NCI-H226 (cell line): ENCODE data around the gene GRK1.

Experiments
- DNase-seq: peaks from one replicate; pipeline ENCODE4 v3.0.0-alpha.2; 2015

The GRK1 gene

GRCh38 chr13:113783200-113783881, 116.3 kb downstream of the GRK1 start:
- DNase-seq = no peak

- no peak for DNase-seq
These were observed 117.1 kb downstream of the GRK1 start for GRCh38 chr13:113783966-113784644.

- DNase-seq = no peak
These were observed 117.6 kb downstream of the GRK1 start for GRCh38 chr13:113784645-113785024.

DNA sequence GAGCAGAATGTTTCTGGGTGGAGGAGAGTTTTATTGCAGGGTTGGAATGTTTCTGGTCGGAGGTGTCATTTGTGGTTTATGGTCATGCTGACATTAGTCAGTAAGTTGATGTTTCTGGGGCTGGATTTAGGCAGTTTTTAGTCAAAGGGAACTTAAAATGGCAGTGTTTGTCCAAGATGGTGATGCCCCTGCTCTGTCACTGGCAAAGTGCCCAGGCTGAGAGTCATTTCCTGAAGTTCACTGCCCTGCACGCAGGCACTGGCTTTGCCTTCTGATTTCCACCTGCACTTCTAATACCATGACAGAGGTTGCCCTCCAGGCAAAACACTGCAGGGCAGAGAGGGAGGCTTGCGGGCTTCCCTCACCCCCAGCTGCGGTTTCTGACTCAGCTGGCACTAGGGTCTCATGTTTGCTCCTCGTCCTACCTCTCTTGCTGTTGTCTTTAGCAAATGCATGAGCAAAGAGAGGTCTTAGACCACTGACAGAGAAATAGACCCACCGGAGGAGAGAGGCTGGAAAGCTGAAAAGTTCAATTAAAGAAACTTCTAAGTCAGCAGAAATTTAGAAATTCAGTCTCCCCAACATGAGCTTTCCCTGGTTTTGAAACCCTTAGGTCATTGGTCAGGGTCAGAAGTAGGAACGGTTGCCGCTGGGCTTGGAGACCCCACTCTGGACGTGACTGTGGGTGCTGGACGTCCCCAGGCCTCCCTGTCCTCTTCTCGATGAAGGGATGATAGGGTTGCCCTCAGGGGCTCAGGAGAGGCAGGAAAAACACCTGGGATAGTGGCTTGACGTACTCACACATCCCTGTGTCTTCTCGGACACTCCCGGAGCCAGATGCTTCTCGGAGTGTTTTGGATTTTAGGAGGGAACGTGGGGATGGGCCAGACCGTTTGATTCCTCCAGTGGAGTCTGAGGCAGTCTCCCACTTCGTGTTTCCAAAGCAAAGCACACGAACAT, 118.3 kb downstream of the GRK1 start:
- peak; percentile 94 for DNase-seq

DNA sequence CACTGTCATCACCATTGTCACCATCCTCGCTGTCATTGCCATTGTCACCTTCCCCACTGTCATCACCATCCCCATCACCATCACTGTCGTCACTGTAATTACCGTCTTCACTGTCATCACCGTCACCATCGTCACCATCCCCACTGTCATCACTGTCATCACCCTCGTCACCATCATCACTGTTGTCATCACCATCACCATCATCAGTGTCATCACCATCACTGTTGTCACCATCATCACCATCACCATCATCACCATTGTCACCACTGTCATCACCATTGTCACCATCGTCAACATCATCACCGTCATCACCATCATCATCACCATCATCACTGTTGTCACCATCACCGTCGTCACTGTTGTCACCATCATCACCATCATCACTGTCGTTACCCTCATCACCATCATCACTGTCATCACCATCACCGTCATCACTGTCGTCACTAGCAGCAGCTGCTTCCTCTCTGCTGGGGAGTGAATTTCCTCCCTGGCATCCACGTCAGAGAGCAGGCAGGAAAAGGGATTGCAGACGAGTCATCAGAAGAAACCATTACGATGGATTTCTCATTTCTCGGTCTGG, 119.3 kb downstream of the GRK1 start:
- DNase-seq = peak; percentile 73
